Smooth muscle cell (in vitro differentiated cells): ENCODE measurements around the gene MAGED4B. TPM values are rescaled to one million over a fixed set of nuclear protein-coding genes. Genes with fewer than 3 reads are reported as not detected.

Experiments
- DNase-seq: peaks from one replicate; lab custom pipeline; 2025; ENCODE audit not compliant: unreplicated experiment; lab: John Stamatoyannopoulos, UW
- H2AFZ ChIP-seq: fragments of 200-600 bp; sonication (generic); 2 replicates; pipeline ENCODE4 v1.6.0; 2016; ENCODE audit warnings: antibody characterized with exemption, low read depth, mild to moderate bottlenecking
- H3F3A ChIP-seq: fragments of 200-600 bp; sonication (generic); 2 replicates; pipeline ENCODE4 v1.6.0; 2017; ENCODE audit warnings: antibody characterized with exemption, low read depth
- H3K27ac ChIP-seq: fragments of 200-600 bp; sonication (generic); 2 replicates; pipeline ENCODE4 v1.5.1; 2016; ENCODE audit warnings: low read depth, mild to moderate bottlenecking
- H3K27me3 ChIP-seq: fragments of 200-600 bp; sonication (generic); 2 replicates; pipeline ENCODE4 v1.6.1; 2016; ENCODE audit warnings: low read depth, mild to moderate bottlenecking
- H3K36me3 ChIP-seq: fragments of 200-600 bp; sonication (generic); 2 replicates; pipeline ENCODE4 v1.5.1; 2016; ENCODE audit warnings: low read depth
- H3K4me1 ChIP-seq: fragments of 200-600 bp; sonication (generic); 2 replicates; pipeline ENCODE4 v1.5.1; 2016; ENCODE audit warnings: low read depth
- H3K4me2 ChIP-seq: fragments of 200-600 bp; sonication (generic); 2 replicates; pipeline ENCODE4 v1.6.0; 2016; ENCODE audit warnings: mild to moderate bottlenecking
- H3K4me3 ChIP-seq: fragments of 200-600 bp; sonication (generic); 2 replicates; pipeline ENCODE4 v1.5.1; 2016; ENCODE audit warnings: mild to moderate bottlenecking
- H3K79me2 ChIP-seq: fragments of 200-600 bp; sonication (generic); 2 replicates; pipeline ENCODE4 v1.6.0; 2016; ENCODE audit warnings: low read depth, mild to moderate bottlenecking
- H3K9ac ChIP-seq: fragments of 200-600 bp; sonication (generic); 2 replicates; pipeline ENCODE4 v1.6.0; 2016; ENCODE audit warnings: low read depth
- H3K9me3 ChIP-seq: fragments of 200-600 bp; sonication (generic); replicated peaks from 2 replicates; pipeline ENCODE4 v1.5.1; 2016; ENCODE audit warnings: low read depth
- H4K20me1 ChIP-seq: fragments of 200-600 bp; sonication (generic); 2 replicates; pipeline ENCODE4 v1.6.0; 2016; ENCODE audit warnings: low read depth
- WGBS: methylation state at CpG from one replicate; pipeline ENCODE4 v1.1.7; 2016; ENCODE audit warnings: low lambda C conversion rate; 5-methylcytosine and 5-hydroxymethylcytosine counted together
- polyA plus RNA-seq: library from polyadenylated mRNA; unstranded; fragments of >200 nt; fragmentation: Nextera tagmentation; extraction: Ambion mirVana; gene quantifications from 2 replicates; pipeline ENCODE4 v1.2.1, GENCODE V29; 2016
- small RNA-seq: library from RNA; depleted of rRNA; stranded (forward); fragments of <200 nt; gene quantifications from one replicate; pipeline ENCODE3, GENCODE V24; 2014
- total RNA-seq: library from RNA; depleted of rRNA; stranded (reverse); fragments of >200 nt; gene quantifications from 2 replicates; pipeline ENCODE4 v1.2.3, GENCODE V29; 2014
- TF ChIP-seq, protein P1 (sequence below): fragments of 200-600 bp; sonication (generic); IDR thresholded peaks from 2 replicates; pipeline ENCODE4 v1.5.1; 2017; ENCODE audit warnings: borderline replicate concordance, mild to moderate bottlenecking, antibody characterized with exemption; ENCODE audit not compliant: insufficient read depth, poor library complexity, severe bottlenecking

Gene MAGED4B
- total and polyA plus RNA-seq, 2 experiments from 2014 or later, result 15.3 to 309 TPM

DNA sequence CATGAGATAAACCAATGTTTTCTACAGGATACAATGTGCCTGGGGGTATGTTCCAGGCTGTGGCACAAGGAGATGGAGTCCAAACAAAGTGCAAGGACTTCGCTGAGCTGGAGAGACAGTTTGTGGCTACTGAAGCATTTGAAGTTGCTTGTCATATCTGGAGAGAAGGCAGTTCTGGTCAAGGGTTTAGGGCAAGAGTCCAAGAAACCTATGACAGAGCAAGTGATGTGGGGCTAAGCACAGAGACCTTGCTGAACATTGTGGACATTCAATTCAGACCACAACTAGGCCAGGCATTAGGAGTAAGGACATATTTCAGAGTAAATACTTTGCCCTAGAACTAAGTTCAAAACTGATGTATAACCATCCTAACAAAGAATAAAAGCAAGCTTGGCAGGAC lies 34.8 kb downstream of the MAGED4B start:
- H3K9me3 ChIP-seq, result peaks cover 3% of the 10 kb centered on the region
- no peaks in the 10 kb centered on the region for H3K4me1 ChIP-seq
- no peak for DNase-seq
- no peaks in the 10 kb centered on the region for H3F3A ChIP-seq
- H3K36me3 ChIP-seq, result no peaks in the 10 kb centered on the region
- no peaks in the 10 kb centered on the region for H3K79me2 ChIP-seq
- H2AFZ ChIP-seq, result no peak overlapping the region
- H3K27me3 ChIP-seq, result no peaks in the 10 kb centered on the region
- TF ChIP-seq, protein P1, sequence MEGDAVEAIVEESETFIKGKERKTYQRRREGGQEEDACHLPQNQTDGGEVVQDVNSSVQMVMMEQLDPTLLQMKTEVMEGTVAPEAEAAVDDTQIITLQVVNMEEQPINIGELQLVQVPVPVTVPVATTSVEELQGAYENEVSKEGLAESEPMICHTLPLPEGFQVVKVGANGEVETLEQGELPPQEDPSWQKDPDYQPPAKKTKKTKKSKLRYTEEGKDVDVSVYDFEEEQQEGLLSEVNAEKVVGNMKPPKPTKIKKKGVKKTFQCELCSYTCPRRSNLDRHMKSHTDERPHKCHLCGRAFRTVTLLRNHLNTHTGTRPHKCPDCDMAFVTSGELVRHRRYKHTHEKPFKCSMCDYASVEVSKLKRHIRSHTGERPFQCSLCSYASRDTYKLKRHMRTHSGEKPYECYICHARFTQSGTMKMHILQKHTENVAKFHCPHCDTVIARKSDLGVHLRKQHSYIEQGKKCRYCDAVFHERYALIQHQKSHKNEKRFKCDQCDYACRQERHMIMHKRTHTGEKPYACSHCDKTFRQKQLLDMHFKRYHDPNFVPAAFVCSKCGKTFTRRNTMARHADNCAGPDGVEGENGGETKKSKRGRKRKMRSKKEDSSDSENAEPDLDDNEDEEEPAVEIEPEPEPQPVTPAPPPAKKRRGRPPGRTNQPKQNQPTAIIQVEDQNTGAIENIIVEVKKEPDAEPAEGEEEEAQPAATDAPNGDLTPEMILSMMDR, result no peak
- H4K20me1 ChIP-seq, result no peaks in the 10 kb centered on the region
- H3K4me3 ChIP-seq, result no peak overlapping the region
- H3K27ac ChIP-seq, result no peak overlapping the region
- H3K9ac ChIP-seq, result no peak overlapping the region
- no peak overlapping the region for H3K4me2 ChIP-seq
- WGBS, result 52% methylated on average over 1 of the region's 1 CpG

DNA sequence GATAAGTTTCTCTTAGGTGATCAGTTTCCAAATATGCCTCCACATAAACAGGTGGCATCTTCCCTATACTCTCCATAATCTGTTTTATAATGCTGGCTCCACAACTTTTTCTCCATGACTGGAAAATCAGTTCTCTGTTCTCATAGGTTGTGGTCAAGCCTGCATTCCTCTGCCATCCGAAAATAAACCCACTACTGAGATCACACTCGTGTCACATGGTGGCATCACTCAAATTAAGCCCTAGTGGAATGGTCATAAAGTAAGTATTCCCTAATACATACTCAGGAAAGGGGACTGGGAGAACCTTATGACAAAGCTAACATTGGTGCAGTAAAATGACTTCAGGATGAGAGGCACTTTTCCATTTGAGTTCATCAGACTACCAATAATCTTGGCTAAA lies 37.6 kb downstream of the MAGED4B start:
- no peaks in the 10 kb centered on the region for H3F3A ChIP-seq
- 58% methylated on average over 2 of the region's 2 CpGs for WGBS
- H3K27ac ChIP-seq, result no peak overlapping the region
- no peak for DNase-seq
- no peak overlapping the region for H3K9ac ChIP-seq
- TF ChIP-seq, protein P1, result no peak
- no peaks in the 10 kb centered on the region for H3K79me2 ChIP-seq
- H3K36me3 ChIP-seq, result no peaks in the 10 kb centered on the region
- H3K27me3 ChIP-seq, result no peaks in the 10 kb centered on the region
- no peaks in the 10 kb centered on the region for H3K9me3 ChIP-seq
- H2AFZ ChIP-seq, result no peak overlapping the region
- H3K4me1 ChIP-seq, result no peaks in the 10 kb centered on the region
- no peak overlapping the region for H3K4me2 ChIP-seq
- no peak overlapping the region for H3K4me3 ChIP-seq
- H4K20me1 ChIP-seq, result no peaks in the 10 kb centered on the region

DNA sequence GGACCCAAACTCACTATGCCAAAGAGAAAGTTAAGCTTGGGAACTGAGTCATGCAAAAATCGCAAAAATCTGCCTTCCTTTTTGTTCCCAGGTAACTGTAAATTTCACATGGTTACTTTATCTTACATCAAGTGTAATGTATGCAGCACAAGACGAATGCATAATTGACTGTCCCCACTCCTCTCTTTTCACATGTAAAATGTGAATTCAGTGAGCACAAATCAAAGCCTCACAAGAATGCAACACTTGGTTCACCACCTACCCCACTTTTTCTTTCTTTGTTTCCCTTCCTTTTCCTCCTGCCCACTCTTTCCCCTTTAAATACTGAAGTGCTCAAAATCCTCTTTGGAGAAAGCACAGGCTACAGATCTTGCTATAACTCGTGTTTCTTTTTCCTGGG lies 53.2 kb downstream of the MAGED4B start:
- no peak overlapping the region for H3K27ac ChIP-seq
- no peaks in the 10 kb centered on the region for H3K36me3 ChIP-seq
- no peak overlapping the region for H3K4me2 ChIP-seq
- no peak overlapping the region for H3K9ac ChIP-seq
- no peaks in the 10 kb centered on the region for H3K4me1 ChIP-seq
- WGBS, result 21% methylated on average over 3 of the region's 3 CpGs
- H3F3A ChIP-seq, result no peaks in the 10 kb centered on the region
- DNase-seq, result no peak
- H3K79me2 ChIP-seq, result no peaks in the 10 kb centered on the region
- H3K27me3 ChIP-seq, result no peaks in the 10 kb centered on the region
- H3K9me3 ChIP-seq, result no peaks in the 10 kb centered on the region
- H4K20me1 ChIP-seq, result no peaks in the 10 kb centered on the region
- TF ChIP-seq, protein P1, result no peak
- H2AFZ ChIP-seq, result no peak overlapping the region
- no peak overlapping the region for H3K4me3 ChIP-seq

Small RNA genes lying within 50 kb of the gene (small RNA-seq; reads per million reads assigned to genes)
- not detected for gene SNORA11E

Other genes with a start within 250 kb of the MAGED4B start
- gene MAGED1, start 175.6 kb downstream of the MAGED4B start, total RNA-seq, result 409 and 422 TPM in 2 replicates
- gene MAGED1, start 175.6 kb downstream of the MAGED4B start, polyA plus RNA-seq, result 506 and 614 TPM in 2 replicates
- gene MAGED4, start 115.7 kb upstream of the MAGED4B start, total RNA-seq, result 62.5 and 106 TPM in 2 replicates
- 88.1 and 92.3 TPM in 2 replicates for gene MAGED4, start 115.7 kb upstream of the MAGED4B start, polyA plus RNA-seq